Measurements from ENCODE around the gene AFAP1. TPM values are rescaled to one million over a fixed set of nuclear protein-coding genes. Genes with fewer than 3 reads are reported as not detected.

AFAP1 gene
- total and polyA plus RNA-seq, 2 donors (not counting 3 experiments of a cell fraction or from before 2014, with no cell fraction given) = 32.3 to 103 TPM

DNA sequence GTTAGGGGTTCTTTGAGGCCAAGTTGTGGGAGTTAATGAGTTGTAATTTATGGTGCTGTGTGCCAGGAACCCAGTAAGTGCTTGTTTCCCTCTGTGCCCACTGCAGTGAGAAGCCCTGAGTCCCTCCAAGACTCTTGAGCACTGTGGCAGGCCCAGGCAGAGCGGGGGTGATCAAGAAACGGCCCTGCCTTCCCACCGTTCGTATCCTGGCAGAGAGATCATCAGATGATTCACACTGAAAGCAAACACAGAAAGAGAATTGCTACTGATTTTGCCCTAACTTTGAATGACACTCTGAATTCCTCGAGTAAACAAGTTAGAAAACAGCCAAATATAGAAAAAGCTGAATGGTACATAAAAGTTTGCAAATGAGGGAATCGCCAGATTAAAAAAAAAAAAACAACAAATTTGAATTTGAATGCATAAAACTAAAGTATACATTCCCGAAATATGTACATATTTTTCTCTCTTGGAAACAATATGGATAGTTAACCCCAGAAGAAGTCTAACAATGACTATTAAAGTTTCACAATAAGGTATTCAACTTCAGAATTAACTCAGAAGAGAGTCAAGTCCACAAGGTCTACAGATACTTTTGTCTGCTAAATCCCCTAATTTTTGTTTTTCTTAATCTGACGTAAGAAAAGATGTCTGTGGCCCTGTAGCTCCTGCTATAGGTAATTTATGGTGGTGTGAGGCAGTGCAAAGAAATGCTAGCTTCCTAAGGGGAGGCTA is 71.8 kb downstream of the AFAP1 start:
- intact Hi-C loops (cut with micrococcal nuclease) = no loop called here

DNA sequence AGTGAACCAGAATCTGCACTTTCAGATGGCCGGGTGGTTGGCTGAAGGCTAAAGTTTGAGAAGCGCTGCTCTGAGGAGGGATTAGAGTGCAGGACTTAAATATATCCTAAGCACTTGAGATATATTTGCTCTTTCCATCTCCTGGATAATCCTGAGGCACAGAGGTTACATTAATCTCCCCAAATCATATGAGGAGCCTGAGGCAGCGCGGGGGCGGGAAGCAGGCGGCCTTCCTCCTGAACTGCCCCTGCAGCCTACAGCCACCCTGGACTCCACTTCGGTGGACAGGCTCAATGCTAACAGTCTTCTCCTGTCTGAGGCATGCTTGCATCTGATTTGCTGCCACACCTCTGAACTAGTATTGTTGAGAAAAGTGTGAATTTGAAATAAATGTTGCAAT is 72.5 kb downstream of the AFAP1 start:
- H3K4me3 ChIP-seq (replicated peaks in 1 of 3; ENCODE audit: insufficient read depth in 1 of 3, low read depth in 1 of 3, low read length in 3 of 3) = no peak overlapping the region
- no peaks in the 10 kb centered on the region for H3K27me3 ChIP-seq (ENCODE audit: control insufficient read depth in 2 of 2, insufficient read depth in 2 of 2, low read length in 2 of 2)
- ChIA-PET CTCF (interaction anchor here (1.5 kb wide), 1 partner anchor 9 kb away, joined by 5 read pairs; no protein-coding TSS in a partner anchor), POLR2A (no interaction called here)
- no peak for FAIRE-seq
- H3K36me3 ChIP-seq (ENCODE audit: control insufficient read depth in 2 of 2, extremely low read depth in 1 of 2, insufficient read depth in 2 of 2, low read length in 2 of 2) = peaks cover 12 to 27% of the 10 kb centered on the region in 2 experiments
- dilution Hi-C loops (cut with MboI; ENCODE audit: extremely low pct_ligation_motif_present, low sequenced_read_pairs) (no loop called here), intact Hi-C loops (cut with micrococcal nuclease) (no loop called here)
- TF ChIP-seq POLR2AphosphoS5 (IDR thresholded peaks at IDR 0.05; ENCODE audit: insufficient read depth, low read depth, low read length) (no peak), MAX (IDR thresholded peaks at IDR 0.05; ENCODE audit: insufficient read depth, insufficient read length) (no peak), EZH2 (IDR thresholded peaks at IDR 0.05; ENCODE audit: borderline replicate concordance, low read depth, low read length, severe bottlenecking) (no peak), MYC (IDR thresholded peaks at IDR 0.05; ENCODE audit: low read depth, low read length) (no peak), POLR2A (IDR thresholded peaks at IDR 0.05; ENCODE audit: low read depth, low read length) (no peak), FOS (IDR thresholded peaks at IDR 0.05; ENCODE audit: borderline replicate concordance, insufficient read depth, low read length) (no peak), JUN (IDR thresholded peaks at IDR 0.05; ENCODE audit: borderline replicate concordance, insufficient read depth, insufficient read length, low read depth) (no peak), CTCF (IDR thresholded peaks at IDR 0.05; ENCODE audit: extremely low read depth in 1 of 2, insufficient read depth in 1 of 2, low read depth in 1 of 2, low read length in 2 of 2) (no peak), GATA2 (IDR thresholded peaks at IDR 0.05; ENCODE audit: insufficient read depth, insufficient read length, low read depth, low read length) (no peak)
- H3K9ac ChIP-seq (replicated peaks; ENCODE audit: extremely low read depth, insufficient read depth, low read length) = no peak overlapping the region
- peaks cover 17% of the 10 kb centered on the region for H3K4me1 ChIP-seq (ENCODE audit: control insufficient read depth, extremely low read depth, insufficient read depth, low read length)
- no peak overlapping the region for H2AFZ ChIP-seq (ENCODE audit: low read depth, low read length)
- DNase-seq (ENCODE audit: low read depth, low spot score) = no peak
- no peaks in the 10 kb centered on the region for H3K9me3 ChIP-seq (replicated peaks; ENCODE audit: control insufficient read depth, insufficient read depth, low read length)
- BruUV-seq (replicated peaks) = no TSS peak
- H3K27ac ChIP-seq (ENCODE audit: insufficient read depth, low read depth, low read length) = peak overlapping the region; percentile 15
- H3K4me2 ChIP-seq (ENCODE audit: insufficient read depth, low read length) = no peak overlapping the region
- H3K9me1 ChIP-seq (replicated peaks; ENCODE audit: control insufficient read depth, extremely low read depth, insufficient read depth, low read length) = no peaks in the 10 kb centered on the region
- H4K20me1 ChIP-seq (replicated peaks; ENCODE audit: control insufficient read depth, extremely low read depth, insufficient read depth, low read length) = no peaks in the 10 kb centered on the region
- H3K79me2 ChIP-seq (ENCODE audit: control insufficient read depth, insufficient read depth, low read length) = peaks cover 77% of the 10 kb centered on the region

More for the DNA sequence above, 71.8 kb downstream of the AFAP1 start:
- no peaks in the 10 kb centered on the region for H4K20me1 ChIP-seq (replicated peaks; ENCODE audit: control insufficient read depth, extremely low read depth, insufficient read depth, low read length)
- H2AFZ ChIP-seq (ENCODE audit: low read depth, low read length) = no peak overlapping the region
- peak overlapping the region; percentile 15 for H3K27ac ChIP-seq (ENCODE audit: insufficient read depth, low read depth, low read length)
- no peak overlapping the region for H3K4me3 ChIP-seq (replicated peaks in 1 of 3; ENCODE audit: insufficient read depth in 1 of 3, low read depth in 1 of 3, low read length in 3 of 3)
- no peaks in the 10 kb centered on the region for H3K9me3 ChIP-seq (replicated peaks; ENCODE audit: control insufficient read depth, insufficient read depth, low read length)
- no peaks in the 10 kb centered on the region for H3K27me3 ChIP-seq (ENCODE audit: control insufficient read depth in 2 of 2, insufficient read depth in 2 of 2, low read length in 2 of 2)
- TF ChIP-seq FOS (IDR thresholded peaks at IDR 0.05; ENCODE audit: borderline replicate concordance, insufficient read depth, low read length) (peak; percentile 38), JUN (IDR thresholded peaks at IDR 0.05; ENCODE audit: borderline replicate concordance, insufficient read depth, insufficient read length, low read depth) (no peak), POLR2AphosphoS5 (IDR thresholded peaks at IDR 0.05; ENCODE audit: insufficient read depth, low read depth, low read length) (no peak), EZH2 (IDR thresholded peaks at IDR 0.05; ENCODE audit: borderline replicate concordance, low read depth, low read length, severe bottlenecking) (no peak), MYC (IDR thresholded peaks at IDR 0.05; ENCODE audit: low read depth, low read length) (no peak), GATA2 (IDR thresholded peaks at IDR 0.05; ENCODE audit: insufficient read depth, insufficient read length, low read depth, low read length) (no peak), POLR2A (IDR thresholded peaks at IDR 0.05; ENCODE audit: low read depth, low read length) (no peak)
- no peak overlapping the region for H3K9ac ChIP-seq (replicated peaks; ENCODE audit: extremely low read depth, insufficient read depth, low read length)
- dilution Hi-C loops (cut with MboI; ENCODE audit: extremely low pct_ligation_motif_present, low sequenced_read_pairs) = no loop called here
- H3K36me3 ChIP-seq (ENCODE audit: control insufficient read depth in 2 of 2, extremely low read depth in 1 of 2, insufficient read depth in 2 of 2, low read length in 2 of 2) = peaks cover 12 to 27% of the 10 kb centered on the region in 2 experiments
- H3K9me1 ChIP-seq (replicated peaks; ENCODE audit: control insufficient read depth, extremely low read depth, insufficient read depth, low read length) = no peaks in the 10 kb centered on the region
- peaks cover 17% of the 10 kb centered on the region for H3K4me1 ChIP-seq (ENCODE audit: control insufficient read depth, extremely low read depth, insufficient read depth, low read length)
- FAIRE-seq (peak; percentile 90), DNase-seq (ENCODE audit: low read depth, low spot score) (no peak)
- TSS peak; percentile 11 for BruUV-seq (replicated peaks)
- H3K4me2 ChIP-seq (ENCODE audit: insufficient read depth, low read length) = no peak overlapping the region
- ChIA-PET POLR2A (interaction anchor here (1.1 kb wide), 1 partner anchor 25 kb away, joined by 4 read pairs; no protein-coding TSS in a partner anchor), CTCF (no interaction called here)
- peaks cover 78% of the 10 kb centered on the region for H3K79me2 ChIP-seq (ENCODE audit: control insufficient read depth, insufficient read depth, low read length)
